CMK (cell line): ENCODE measurements around the gene FOXN3.
"Not testable (repeated sequence)": the region's sequence is repeated elsewhere in the genome, so short reads cannot be mapped to it uniquely, and the experiment has no call there.

ENCODE experiments used
- DNase-seq: peaks from one replicate; pipeline ENCODE4 v3.0.0-alpha.2; 2010; ENCODE audit warnings: low read depth

FOXN3 gene

DNA sequence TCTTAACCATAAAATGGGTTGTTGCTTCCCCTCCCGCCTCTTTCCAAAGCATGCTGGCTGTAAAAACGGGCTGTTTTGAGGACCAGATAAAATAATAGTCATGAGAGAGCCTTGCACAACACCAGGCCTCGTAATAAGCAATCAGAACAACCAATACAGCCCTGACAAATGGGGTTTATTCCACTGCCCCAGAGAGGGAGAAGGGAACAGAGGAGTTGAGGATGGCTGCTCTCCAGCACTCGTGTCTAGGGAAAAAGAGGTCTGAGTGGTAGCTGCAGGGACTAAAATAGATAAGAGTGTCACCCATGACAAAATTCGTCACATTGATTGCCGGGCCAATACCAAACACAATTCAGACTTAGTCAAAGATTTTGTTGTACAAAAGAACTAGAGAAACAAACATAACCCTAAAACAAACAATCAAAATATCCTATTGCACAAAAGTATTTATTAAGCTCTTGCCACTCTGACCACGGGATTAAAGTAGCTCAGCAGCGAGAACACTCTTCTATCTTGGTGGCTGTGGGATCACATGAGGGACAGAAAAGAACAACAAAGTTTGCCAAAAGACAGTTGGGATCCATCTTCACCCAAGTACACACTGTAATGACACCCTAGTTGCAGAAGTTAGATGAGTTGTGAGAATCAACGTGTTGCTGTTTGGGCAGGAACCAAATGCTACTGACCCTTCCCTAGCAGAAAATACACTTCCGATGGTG is 188.0 kb downstream of the FOXN3 start:
- no peak for DNase-seq

DNA sequence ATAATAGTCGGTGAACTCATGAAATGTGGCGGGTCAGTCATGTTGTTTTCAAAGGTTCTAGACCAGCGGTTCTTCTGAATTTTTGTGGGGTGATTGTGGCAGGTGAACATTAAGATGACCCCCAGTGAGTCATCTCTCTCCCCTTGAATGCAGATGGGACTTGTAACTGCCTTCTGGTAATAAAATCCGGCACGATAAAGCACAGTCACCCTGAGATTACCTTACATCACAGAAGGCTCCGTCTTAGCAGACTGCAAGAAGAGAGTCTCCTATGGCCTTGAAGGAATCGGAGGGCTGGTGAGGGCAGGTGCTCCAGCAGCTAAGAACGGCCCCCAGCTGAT is 189.6 kb downstream of the FOXN3 start:
- DNase-seq = no peak

DNA sequence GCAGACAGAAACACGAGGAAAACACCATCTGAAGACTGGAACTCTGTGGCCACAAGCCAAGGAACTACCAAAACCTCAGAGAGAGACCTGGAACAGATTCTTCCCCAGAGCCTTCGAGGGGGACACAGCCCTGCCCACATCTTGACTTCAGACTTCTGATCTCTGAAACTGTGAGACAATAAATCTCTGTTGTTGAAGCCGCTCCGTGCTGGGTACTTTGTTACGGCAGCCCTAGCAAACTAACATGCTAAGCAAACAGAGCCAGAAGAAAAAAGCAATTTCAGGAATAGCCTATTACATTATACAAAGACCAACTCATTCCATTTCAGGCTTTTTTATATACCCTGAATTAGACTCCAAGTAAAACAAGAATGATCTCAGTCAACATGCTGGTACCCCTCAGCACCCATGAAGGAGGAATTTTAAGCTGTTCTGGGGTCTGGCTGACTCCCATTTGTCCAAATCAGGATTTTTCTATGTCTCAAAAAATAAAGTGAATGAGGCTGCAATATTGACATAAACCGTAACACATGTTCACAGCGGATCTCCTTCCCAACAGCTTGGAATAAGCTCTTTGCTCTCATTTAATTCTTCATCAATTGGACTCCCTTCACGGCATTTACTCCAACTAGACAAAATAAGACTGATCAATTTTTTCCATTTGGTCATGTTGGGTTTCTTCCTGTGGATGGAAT is 190.1 kb downstream of the FOXN3 start:
- no peak for DNase-seq

DNA sequence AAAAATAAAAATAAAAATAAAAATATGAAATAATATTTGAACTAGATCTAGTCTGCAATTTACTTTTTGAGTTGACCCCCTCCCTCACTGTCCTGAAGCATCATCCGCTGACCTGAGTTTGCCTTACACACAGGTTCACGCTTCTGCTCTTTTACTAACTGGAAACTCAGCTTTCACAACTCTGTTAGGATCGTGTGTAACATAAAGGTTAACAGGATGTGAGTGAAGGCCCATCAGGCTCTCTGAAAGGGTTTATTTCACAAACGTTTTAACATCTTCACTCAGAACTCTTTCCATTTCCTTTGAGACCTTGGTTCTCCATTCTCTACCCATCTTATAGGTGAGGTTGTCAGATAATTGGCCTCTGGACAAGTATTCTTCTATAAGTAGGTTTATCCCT is 191.4 kb downstream of the FOXN3 start:
- no peak for DNase-seq

DNA sequence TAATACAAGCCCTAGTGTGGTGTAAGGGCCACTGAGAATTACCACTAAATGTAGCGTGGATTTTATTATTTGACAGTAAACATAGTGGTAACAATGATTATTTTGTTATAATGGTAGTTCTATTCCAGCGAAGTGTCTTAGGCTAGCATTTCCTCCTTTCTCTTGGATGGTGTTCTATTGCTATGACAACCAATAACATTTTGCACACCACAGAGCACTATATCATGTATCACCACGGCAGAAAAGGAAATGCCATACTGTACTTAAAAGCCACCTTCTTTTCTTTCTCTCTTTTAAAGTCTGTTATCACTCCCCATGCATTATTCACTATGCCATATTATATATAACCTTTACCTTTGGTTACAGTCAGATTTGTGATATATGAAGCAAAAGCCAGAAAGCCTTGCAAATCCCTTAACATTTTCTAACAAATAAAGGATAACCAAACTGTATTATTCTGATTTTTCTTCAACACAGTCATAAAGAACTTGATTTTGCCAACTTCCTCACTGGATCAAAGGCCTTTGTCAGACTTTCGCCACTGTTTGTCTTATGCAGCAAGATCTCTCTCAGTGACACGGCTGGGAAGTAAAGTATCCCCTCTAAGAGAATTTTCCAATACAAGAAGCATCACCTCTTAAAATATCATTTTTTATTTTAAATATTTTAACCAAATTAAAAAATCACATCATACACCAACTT is 195.8 kb downstream of the FOXN3 start:
- no peak for DNase-seq

DNA sequence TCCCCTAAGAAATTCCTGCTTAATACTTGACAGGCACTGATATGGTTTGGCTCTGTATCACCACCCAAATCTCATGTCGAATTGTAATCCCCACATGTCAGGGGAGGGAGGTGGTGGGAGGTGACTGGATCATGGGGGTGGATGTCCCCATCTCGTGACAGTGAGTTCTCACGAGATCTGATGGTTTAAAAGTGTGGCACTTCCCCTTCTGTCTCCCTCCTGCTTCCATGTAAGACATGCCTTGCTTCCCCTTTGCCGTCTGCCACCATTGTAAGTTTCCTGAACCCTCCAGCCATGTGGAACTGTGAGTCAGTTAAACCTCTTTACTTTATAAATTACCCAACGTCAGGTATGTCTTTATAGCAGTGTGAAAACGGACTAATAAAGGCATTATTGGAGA is 198.0 kb downstream of the FOXN3 start:
- DNase-seq = no peak

DNA sequence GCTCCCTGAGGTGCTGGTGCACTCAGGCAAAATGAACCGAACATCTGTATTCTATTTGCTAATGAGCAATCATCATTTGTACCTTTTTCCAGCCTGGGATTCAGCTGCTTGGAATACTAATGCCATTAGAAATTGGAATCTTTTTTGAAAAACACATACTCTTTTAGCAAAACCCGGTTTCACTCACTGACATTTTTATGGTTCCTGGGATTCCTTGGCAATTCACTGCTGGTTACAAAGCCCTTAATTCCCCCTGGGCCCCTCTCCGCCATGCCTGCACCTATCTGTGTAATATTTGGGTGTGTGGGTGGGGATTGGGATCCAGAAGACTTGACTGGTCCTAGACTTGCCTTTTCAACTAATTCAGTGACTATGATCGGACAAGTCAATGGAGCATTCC is 199.1 kb downstream of the FOXN3 start:
- DNase-seq = no peak

DNA sequence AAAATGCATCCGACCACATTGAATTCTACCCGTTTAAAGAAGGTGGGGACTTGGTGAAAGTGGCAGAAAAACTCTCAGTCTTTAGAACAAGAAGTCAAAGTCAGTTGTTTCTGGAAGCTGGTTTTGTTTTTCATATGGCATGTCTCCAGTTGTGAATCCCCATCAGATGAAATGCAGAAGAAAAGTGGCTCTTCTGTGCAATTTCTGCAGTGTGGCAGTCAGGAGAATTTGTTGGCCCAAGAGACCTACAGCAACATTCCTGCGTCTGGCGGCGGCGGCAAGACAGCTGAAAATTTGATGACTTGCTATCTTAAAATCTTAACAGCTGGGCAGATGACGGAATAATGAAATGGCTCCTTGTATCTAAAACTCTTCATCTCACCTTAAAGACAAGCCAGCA is 201.5 kb downstream of the FOXN3 start:
- DNase-seq = no peak

DNA sequence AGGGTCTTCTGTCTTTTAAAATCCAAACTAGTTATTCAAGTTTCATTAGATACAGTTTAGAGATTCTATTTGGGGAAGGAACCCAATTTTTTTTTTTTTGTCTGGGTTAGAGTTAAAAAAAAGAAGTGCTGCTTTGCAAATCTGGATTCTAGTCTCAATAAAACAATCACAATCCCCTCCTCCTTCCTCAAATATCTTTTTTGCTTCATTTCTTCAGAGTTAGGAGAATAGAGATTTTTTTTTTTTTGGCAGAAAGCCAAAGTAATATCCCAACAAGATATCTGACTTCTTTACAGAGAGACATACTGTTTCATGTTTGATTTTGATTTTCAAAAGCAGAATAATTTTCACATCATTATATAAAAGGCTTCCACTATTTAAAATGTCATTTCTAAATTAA is 201.9 kb downstream of the FOXN3 start:
- DNase-seq = no peak

DNA sequence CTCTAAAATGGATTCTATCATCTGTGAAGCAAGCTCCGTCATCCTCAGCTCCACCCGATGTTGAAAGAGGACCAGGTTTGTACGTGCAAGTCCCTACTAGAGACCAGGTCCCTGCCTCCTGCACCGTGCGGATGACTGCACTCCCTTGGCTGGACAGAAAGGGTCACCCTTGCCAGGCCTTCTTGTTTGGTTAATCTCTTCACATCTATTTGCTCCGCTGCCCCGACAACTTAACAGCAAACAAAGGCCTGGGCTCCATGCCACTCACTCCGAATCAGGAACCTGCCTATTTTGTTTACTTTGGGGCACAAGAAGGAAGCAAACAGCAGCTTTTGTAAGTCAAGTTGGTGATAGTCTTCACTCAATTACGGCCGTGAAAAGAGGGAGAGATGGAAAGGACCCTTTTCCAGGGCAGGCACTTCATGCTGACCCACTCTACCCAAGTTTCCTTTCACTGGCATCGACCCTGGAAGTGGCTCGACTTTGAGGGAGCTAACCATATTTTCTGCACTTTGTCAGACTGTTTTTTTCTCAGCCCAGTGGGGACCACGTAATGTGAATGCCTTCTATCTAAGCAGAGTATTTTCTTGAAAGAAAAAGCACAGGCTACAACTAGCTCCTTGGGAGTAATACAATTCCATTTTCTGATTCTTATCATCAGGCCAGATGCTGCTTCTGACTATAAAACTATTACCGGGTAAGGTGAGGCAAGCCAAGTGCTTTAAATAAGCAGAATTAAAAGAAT is 202.6 kb downstream of the FOXN3 start:
- no peak for DNase-seq

DNA sequence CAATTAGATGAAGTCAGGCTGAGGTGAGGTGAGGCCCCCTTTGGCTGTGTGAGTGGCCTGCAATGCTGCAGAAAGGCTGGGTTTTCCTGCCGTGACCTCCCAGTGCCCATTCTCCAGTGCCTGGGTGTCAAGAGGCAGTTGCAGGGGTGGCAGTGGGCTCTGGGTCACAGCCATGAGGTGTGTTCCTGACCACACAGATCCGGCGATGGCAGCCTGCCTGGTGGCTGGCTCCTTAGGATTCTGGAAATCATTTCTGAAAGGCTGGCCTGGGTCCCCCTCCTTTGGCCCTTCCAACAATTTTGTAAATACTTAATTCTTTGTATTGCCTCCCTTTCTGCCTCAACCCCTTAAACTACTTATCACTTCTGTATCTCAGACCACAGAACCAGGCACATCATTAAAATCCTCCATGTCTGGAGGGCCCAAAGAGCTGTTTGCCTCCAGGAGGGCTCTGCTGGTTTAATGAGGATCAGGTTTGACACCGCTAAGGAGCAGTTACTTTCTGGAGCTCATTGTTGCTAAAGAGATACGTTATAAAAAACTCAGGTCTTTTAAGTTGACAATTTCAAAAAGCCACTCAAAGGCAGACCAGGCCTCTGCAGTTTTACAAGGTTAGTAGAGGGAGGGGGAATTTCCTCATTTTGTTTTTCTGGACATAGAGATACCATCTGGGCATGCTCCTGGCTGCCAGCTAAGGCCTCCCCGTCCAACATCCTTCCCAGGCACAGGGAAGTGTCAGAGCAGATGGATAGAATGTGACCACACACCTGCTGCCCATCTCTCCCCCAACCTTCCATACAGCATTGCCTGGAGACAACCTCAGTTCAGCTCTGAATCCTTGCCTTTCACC is 204.4 kb downstream of the FOXN3 start:
- DNase-seq = no peak

DNA sequence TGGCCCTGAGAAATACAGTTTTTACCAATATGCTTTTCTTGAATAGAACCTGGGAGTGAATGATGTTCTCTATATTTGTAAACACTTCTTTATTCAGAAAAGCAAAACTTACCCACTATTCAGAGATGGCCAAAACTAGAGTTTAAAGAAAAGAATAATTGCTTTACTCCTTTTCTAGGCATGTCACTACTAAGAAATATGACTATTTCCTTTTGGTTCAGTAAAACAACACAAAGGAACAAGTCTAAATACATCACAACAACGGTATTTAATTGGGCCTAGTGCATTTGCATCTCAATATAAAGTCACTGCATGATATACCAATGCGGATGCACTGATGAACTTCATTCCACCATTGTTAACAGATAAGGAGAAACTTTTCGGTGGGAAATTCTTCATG is 207.5 kb downstream of the FOXN3 start:
- no peak for DNase-seq

DNA sequence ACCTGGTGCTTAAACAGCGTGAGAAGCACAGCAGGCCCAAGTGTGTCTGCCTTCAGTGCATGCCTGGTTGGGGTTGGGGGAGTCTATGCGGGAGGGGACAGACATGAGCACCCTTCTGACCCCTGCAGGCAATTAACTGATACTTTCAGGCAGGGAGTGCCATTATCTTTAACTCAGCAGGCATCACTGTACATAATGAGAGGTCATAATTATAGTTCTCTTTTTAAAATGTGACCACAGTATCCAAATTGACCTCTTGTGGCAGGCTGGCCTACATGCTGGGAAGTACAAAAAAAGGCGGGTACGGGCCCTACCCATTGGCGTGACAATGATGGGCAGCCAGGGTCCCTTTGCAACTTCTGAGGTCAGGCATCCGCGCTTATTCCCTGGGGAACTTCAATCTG is 209.1 kb downstream of the FOXN3 start:
- DNase-seq = no peak

DNA sequence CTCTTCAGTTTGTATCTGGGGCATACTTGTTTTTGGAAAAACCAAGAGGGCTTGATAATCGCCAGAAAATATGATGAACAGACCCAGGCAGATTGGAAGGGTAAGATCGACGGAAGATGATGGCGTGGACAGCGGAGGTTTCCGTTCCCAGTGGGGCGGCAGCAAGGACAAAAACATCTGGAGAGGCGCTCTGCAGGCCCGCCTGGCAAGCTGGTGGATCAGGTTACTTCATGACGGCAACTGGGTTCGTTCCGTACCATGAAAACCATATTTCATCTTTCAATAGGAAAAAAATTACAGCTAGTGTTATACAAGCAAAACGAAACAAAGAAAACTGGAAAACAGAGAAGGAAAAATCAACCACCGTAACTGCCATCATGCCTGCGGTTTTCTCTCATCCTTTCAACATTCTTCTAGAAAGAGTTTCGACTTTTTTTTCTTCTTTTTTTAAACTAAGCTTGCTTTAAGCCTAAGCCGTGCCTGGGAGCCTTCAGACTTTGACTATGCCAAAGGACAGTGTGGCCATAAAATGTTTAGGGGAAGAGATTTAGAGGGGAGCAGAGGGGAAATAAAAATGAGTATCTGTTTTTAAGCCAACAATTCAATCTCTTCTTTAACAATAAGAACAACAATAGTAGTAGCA is 210.5 kb downstream of the FOXN3 start:
- no peak for DNase-seq

DNA sequence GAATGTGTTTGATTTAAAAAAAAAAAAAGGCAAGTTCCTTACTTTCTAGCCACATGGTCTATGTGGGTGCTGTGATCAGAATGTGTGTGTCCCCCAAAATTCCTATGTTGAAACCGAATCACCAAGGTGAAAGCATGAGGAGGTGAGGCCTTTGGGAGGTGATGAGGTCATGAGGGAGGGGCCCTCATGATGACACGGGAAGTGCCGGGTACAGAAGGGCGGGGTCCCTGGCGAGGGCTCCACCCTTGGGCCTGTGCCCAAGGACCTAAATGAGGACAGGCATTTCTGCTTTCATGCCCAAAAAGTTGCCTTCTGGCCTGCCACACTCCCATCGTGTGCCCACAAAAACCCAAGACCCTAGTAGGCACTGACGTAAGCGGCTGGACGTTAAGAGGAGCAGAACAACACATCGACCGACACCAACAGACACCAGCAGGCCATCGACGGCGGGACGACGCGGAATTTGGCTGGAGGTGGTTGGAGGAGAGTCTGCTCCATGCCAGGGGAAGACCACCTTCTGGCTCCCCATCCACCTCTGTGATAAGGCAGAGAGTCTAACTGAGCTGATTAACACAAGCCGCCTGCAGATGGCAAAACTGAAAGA is 211.8 kb downstream of the FOXN3 start:
- DNase-seq = no peak

DNA sequence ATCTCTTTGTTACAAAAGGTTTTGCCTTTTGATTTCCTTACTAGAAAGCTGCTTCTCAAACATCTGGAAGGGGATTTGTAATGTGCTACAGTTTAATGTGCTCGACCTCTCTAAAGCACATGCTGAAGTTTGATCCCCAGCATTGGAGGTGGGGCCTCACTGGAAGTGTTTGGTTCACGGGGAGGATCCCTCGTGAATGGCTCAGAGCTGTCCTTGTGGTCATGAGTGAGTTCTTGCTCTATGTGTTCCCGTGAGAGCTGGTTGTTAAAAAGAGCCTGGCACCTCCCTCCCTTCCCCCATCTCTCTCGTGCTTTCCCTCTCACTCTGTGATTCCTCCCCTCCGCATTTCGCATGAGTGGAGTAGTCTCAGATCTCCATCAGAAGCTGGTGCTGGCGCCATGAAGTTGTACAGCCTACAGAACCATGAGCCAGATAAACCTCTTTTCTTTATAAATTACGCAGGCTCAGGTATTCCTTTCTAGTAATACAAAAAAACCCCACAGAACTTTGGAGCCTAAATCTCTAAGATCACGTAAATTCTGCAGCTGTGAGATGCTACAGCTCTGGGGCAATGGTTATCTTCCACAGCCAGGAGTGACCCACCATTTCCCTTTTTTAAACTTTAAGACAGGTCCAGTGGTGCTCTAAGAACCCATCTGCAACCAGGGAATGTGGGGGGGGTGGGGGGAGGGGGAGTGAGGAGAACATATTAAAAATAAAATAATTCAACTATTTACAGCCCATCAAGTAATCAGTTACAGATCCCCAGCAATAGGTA is 214.4 kb downstream of the FOXN3 start:
- DNase-seq = no peak

DNA sequence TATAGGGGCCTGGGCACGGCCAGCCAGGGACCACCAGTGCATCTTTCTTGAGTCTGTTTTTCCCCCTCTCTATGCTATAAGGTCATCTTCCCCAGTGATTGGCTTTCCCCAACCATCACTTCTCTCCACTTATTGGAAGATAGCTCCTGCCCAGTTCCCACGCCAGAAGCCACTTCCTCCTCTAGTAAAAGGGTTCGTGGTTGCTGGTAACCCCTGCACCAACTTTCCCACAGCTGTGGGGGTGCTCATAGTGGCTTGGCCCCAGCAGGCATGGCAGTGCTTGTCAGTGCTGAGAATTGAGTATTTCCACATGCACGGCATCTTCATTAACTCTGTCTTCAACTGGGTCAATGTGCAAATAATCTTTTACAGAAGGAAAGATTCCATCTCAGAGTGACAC is 215.4 kb downstream of the FOXN3 start:
- no peak for DNase-seq

DNA sequence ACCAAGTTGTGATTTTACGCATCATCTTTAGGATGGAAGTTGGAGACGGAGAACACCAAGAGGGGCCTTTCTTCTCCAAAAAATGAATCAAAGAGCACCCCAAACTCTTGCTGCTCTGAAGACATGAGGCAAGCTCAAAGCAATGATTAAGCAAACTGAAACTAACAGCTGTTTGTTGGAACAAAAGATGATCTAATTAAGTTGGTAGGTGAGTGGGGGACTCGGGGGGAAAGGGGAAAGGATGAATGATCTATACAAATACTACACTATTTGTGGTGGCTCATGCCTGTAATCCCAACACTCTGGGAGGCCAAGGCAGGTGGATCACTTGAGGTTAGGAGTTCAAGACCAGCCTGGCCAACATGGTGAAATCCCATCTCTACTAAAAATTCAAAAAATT is 217.7 kb downstream of the FOXN3 start:
- not testable (repeated sequence) for DNase-seq

DNA sequence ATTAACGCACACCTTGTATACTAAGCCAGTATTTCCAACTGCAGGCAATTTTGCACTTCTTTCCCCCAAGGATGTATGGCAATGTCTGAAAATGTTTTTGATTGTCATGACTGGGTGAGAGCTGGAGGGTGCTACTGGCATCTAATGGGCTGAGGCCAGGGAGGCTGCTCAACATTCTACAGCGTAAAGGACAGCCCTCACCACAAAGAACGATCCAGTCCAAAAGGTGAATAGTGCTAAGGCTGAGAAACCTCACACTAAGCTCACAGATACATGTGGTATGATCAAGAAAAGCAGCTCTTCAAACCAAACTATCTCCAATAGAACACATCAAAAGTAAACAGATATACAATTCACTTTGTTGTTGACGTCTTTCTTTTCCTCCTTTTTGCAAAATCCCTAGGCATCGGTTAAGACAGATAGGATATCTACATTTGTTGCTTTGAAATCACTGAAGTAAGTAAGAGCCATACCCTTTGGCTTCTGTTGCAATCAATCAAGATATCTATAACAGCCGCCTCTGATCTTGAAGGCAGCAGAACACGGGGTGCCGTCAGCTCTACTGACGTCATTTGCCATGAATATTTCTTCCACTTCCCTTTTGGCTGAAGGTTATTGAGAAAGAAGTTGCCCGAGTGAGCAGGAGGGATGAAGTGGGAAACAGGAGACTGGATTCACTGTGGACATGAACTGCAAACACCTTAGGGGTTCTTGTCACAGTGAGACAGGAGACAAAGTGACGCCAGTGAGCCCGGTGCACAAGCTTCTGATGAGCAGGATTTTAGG is 218.3 kb downstream of the FOXN3 start:
- no peak for DNase-seq
